Measurements from ENCODE around the gene AP3B1. TPM values are rescaled to one million over a fixed set of nuclear protein-coding genes. Genes with fewer than 3 reads are reported as not detected.
"Not testable (repeated sequence)": the region's sequence is repeated elsewhere in the genome, so short reads cannot be mapped to it uniquely, and the experiment has no call there.

AP3B1 gene
- total RNA-seq, 1 donor, result 77.4 TPM

- TF ChIP-seq CTCF (IDR thresholded peaks at IDR 0.05; ENCODE audit: extremely low read depth, low read depth, low read length), result no peak
- H3K4me2 ChIP-seq (ENCODE audit: insufficient read depth, low read length), result no peak overlapping the region
- no peak overlapping the region for H2AFZ ChIP-seq (ENCODE audit: low read length)
- peaks cover 16% of the 10 kb centered on the region for H3K36me3 ChIP-seq (ENCODE audit: insufficient read depth, low read length)
- H3K27me3 ChIP-seq (ENCODE audit: insufficient read depth, low read length), result no peaks in the 10 kb centered on the region
- DNase-seq (ENCODE audit: insufficient read length, low spot score, missing footprints), result no peak
- H3K4me3 ChIP-seq (ENCODE audit: insufficient read depth, low read length), result no peak overlapping the region
- peaks cover 26% of the 10 kb centered on the region for H3K79me2 ChIP-seq (ENCODE audit: insufficient read depth, low read length)
- H3K27ac ChIP-seq (ENCODE audit: low read depth, low read length), result no peak overlapping the region
- no peaks in the 10 kb centered on the region for H4K20me1 ChIP-seq (ENCODE audit: insufficient read depth, low read length)
- no peaks in the 10 kb centered on the region for H3K9me3 ChIP-seq (ENCODE audit: low read depth, low read length)
- H3K4me1 ChIP-seq (ENCODE audit: insufficient read depth, low read length), result no peaks in the 10 kb centered on the region
Observed at GRCh38 chr5:78178356-78178755, 116.1 kb downstream of the AP3B1 start.

GRCh38 chr5:78170335-78170734 is 124.2 kb downstream of the AP3B1 start:
- H3K4me2 ChIP-seq (ENCODE audit: insufficient read depth, low read length); H3K27ac ChIP-seq (ENCODE audit: low read depth, low read length); H3K27me3 ChIP-seq (ENCODE audit: insufficient read depth, low read length); DNase-seq (ENCODE audit: insufficient read length, low spot score, missing footprints); H3K4me1 ChIP-seq (ENCODE audit: insufficient read depth, low read length); H3K9me3 ChIP-seq (ENCODE audit: low read depth, low read length); H3K79me2 ChIP-seq (ENCODE audit: insufficient read depth, low read length); H2AFZ ChIP-seq (ENCODE audit: low read length); H4K20me1 ChIP-seq (ENCODE audit: insufficient read depth, low read length); H3K4me3 ChIP-seq (ENCODE audit: insufficient read depth, low read length): not testable (repeated sequence)
- H3K36me3 ChIP-seq (ENCODE audit: insufficient read depth, low read length), result peaks cover 23% of the 10 kb centered on the region

- no peaks in the 10 kb centered on the region for H3K9me3 ChIP-seq (ENCODE audit: low read depth, low read length)
- no peaks in the 10 kb centered on the region for H4K20me1 ChIP-seq (ENCODE audit: insufficient read depth, low read length)
- H3K79me2 ChIP-seq (ENCODE audit: insufficient read depth, low read length), result no peaks in the 10 kb centered on the region
- H3K4me1 ChIP-seq (ENCODE audit: insufficient read depth, low read length), result no peaks in the 10 kb centered on the region
- H3K4me3 ChIP-seq (ENCODE audit: insufficient read depth, low read length), result no peak overlapping the region
- no peak overlapping the region for H3K27ac ChIP-seq (ENCODE audit: low read depth, low read length)
- peak; percentile 64 for TF ChIP-seq CTCF (IDR thresholded peaks at IDR 0.05; ENCODE audit: extremely low read depth, low read depth, low read length)
- no peak for DNase-seq (ENCODE audit: insufficient read length, low spot score, missing footprints)
- no peak overlapping the region for H3K4me2 ChIP-seq (ENCODE audit: insufficient read depth, low read length)
- H2AFZ ChIP-seq (ENCODE audit: low read length), result no peak overlapping the region
- no peaks in the 10 kb centered on the region for H3K27me3 ChIP-seq (ENCODE audit: insufficient read depth, low read length)
- peaks cover 12% of the 10 kb centered on the region for H3K36me3 ChIP-seq (ENCODE audit: insufficient read depth, low read length)
Observed at GRCh38 chr5:78162253-78162862, 132.1 kb downstream of the AP3B1 start.

- no peaks in the 10 kb centered on the region for H3K27me3 ChIP-seq (ENCODE audit: insufficient read depth, low read length)
- H2AFZ ChIP-seq (ENCODE audit: low read length), result no peak overlapping the region
- no peaks in the 10 kb centered on the region for H3K79me2 ChIP-seq (ENCODE audit: insufficient read depth, low read length)
- TF ChIP-seq CTCF (IDR thresholded peaks at IDR 0.05; ENCODE audit: extremely low read depth, low read depth, low read length), result no peak
- H3K27ac ChIP-seq (ENCODE audit: low read depth, low read length), result no peak overlapping the region
- no peaks in the 10 kb centered on the region for H3K9me3 ChIP-seq (ENCODE audit: low read depth, low read length)
- H3K4me2 ChIP-seq (ENCODE audit: insufficient read depth, low read length), result no peak overlapping the region
- no peaks in the 10 kb centered on the region for H4K20me1 ChIP-seq (ENCODE audit: insufficient read depth, low read length)
- H3K4me1 ChIP-seq (ENCODE audit: insufficient read depth, low read length), result no peaks in the 10 kb centered on the region
- DNase-seq (ENCODE audit: insufficient read length, low spot score, missing footprints), result no peak
- no peak overlapping the region for H3K4me3 ChIP-seq (ENCODE audit: insufficient read depth, low read length)
- H3K36me3 ChIP-seq (ENCODE audit: insufficient read depth, low read length), result peaks cover 31% of the 10 kb centered on the region
Observed at GRCh38 chr5:78157001-78157400, 137.5 kb downstream of the AP3B1 start.

All from osteoblast (primary cell).